GM18909 (cell line): ENCODE data around the gene ITIH2.

Source experiments
- ATAC-seq: cut with Tn5 transposase; IDR thresholded peaks from one replicate; pipeline ENCODE4 v1.9.1; 2021; ENCODE audit warnings: mild to moderate bottlenecking; ENCODE audit not compliant: unreplicated experiment, poor library complexity

ITIH2 gene

GRCh38 chr10:7789390-7789789 is 86.3 kb downstream of the ITIH2 start:
- no peak for ATAC-seq

DNA sequence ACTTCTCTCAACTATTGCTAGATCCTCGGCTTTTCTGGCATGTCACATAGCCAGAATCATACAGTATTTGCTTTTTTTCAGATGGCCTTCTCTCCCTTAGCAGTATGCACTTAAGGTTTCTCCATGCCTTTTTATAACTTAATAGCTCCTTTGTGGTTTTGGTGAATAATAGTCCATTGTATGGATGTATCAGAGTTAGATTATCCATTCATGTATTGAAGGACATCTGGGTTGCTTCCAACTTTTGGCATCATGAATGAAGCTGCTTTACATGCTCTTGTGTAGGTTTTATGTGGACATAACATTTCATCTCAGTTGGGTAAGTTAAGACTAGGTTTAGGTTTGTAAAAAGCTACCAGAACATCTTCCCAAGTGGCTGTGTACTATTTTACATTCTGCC is 89.4 kb downstream of the ITIH2 start:
- no peak for ATAC-seq

- no peak for ATAC-seq
Observed at GRCh38 chr10:7794251-7795026, 91.3 kb downstream of the ITIH2 start.

DNA sequence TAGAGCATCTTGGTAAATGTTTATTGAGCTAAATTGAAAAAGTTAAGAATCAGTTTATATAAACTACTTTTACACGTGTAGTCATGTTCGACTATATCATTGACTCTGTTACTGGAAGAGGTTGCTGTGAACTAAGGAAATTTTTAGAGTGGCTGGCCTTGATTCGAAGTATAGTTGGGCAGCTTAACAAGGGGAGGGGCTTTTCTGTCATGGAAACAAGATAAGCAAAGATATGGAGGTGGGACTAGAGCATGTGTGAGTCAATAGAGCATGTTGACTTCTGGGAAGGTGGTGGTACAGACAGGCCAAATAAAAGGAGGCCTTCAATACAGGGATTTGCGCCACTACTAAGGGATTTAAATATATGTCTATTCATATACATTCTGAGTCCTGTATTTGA is 92.5 kb downstream of the ITIH2 start:
- no peak for ATAC-seq

- ATAC-seq, result no peak
Observed at GRCh38 chr10:7797582-7797981, 94.5 kb downstream of the ITIH2 start.
